Heart left ventricle (tissue), 13 donors: ENCODE measurements around the gene GCC1.

ENCODE experiments used
- POLR2A ChIP-seq, 2 donors: fragments of 450-650 bp; IDR thresholded peaks; one replicate each; pipeline ENCODE4 v1.6.1; 2017; ENCODE audit warnings: antibody characterized with exemption in 2 of 2, mild to moderate bottlenecking in 2 of 2, moderate library complexity in 2 of 2
- TF ChIP-seq, protein P1 (sequence below), 12 donors: fragments of 200-600 bp; sonication (generic) in 4 of 12; IDR thresholded peaks; one replicate each; pipeline versions ENCODE4 v1.5.0 to v1.8.0; 2018 to 2022; ENCODE audit warnings: antibody characterized with exemption in 12 of 12, mild to moderate bottlenecking in 5 of 12
- donor health status: ischemic (EF 13 %, LVEDD 7.1; RV severe dilation, severe dysfunction).
- donor health status: DM: no; HTN: yes; CAD: no.
- donor health status: DM: no; HTN: no; CAD: no.
- donor health status: ischemic (EF 25% LVEDD 6.9; RV normal size, moderate dysfunction).
- donor health status: ischemic (EF 25% LVEDD 5.7; RV mildly dilated, moderate dysfunction).
- donor health status: ischemic (EF 35%, LVEDD 5.7; RV mildly dilated, moderate dysfunction).
- donor health status: nonischemic (EF 11% LVEDD 7.7; RV severe dilation, severe dysfunction).
- donor health status: DM: yes; HTN: yes; CAD: no.
- donor health status: PGD.
- donor health status: ischemic (EF 29% LVEDD 5.4; RV normal size, mild dysfunction).
- donor health status: nonischemic (EF 23%, LVEDD 6.1; RV moderate dilation, normal function).

DNA sequence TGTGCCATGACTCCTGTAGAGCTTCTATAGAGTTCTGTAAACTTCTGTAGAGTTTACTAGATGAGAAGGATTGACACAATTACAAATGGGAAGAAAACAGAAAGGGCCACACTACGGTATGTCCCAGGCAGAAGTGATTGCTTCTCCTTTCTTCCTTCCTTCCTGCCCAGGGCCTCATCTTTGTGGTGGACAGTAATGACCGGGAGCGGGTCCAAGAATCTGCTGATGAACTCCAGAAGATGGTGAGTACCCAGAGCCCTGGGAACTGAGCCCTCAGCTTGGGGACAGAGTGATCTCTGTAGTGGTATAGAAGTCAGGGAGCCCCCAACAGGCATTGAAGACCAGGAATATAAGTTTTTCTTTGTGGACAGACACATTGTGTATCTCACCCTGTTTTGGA lies 4.5 kb upstream of the GCC1 start:
- TF ChIP-seq, protein P1, sequence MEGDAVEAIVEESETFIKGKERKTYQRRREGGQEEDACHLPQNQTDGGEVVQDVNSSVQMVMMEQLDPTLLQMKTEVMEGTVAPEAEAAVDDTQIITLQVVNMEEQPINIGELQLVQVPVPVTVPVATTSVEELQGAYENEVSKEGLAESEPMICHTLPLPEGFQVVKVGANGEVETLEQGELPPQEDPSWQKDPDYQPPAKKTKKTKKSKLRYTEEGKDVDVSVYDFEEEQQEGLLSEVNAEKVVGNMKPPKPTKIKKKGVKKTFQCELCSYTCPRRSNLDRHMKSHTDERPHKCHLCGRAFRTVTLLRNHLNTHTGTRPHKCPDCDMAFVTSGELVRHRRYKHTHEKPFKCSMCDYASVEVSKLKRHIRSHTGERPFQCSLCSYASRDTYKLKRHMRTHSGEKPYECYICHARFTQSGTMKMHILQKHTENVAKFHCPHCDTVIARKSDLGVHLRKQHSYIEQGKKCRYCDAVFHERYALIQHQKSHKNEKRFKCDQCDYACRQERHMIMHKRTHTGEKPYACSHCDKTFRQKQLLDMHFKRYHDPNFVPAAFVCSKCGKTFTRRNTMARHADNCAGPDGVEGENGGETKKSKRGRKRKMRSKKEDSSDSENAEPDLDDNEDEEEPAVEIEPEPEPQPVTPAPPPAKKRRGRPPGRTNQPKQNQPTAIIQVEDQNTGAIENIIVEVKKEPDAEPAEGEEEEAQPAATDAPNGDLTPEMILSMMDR (IDR thresholded peaks at IDR 0.05) = no peak
- TF ChIP-seq POLR2A (IDR thresholded peaks at IDR 0.05) = no peak
